HEK293T (cell line): ENCODE measurements around the gene ACTR3.

Experiments
- CTCF ChIA-PET: fragments of 350-600 bp; formaldehyde crosslinking; extraction: SDS; loops from one replicate; lab custom pipeline; 2021; ENCODE audit warnings: antibody characterized with exemption, inconsistent platforms; lab: Yijun Ruan, JAX
- POLR2A ChIA-PET: fragments of 350-600 bp; formaldehyde crosslinking; extraction: SDS; loops from one replicate; lab custom pipeline; 2020; ENCODE audit warnings: antibody characterized with exemption, inconsistent platforms; lab: Yijun Ruan, JAX
- DNase-seq: peaks from one replicate; pipeline ENCODE4 v3.0.0; 2012; ENCODE audit warnings: mixed read lengths; ENCODE audit errors: extremely low spot score
- ARNT ChIP-seq: fragments of 450-650 bp; IDR thresholded peaks from 2 replicates; pipeline ENCODE4 v1.6.1; 2017; ENCODE audit warnings: mild to moderate bottlenecking
- BHLHE40 ChIP-seq: fragments of 450-650 bp; IDR thresholded peaks from 2 replicates; pipeline ENCODE4 v1.6.1; 2016; ENCODE audit warnings: mild to moderate bottlenecking, moderate library complexity, borderline replicate concordance
- CTBP1 ChIP-seq: fragments of 450-650 bp; IDR thresholded peaks from 2 replicates; pipeline ENCODE4 v1.6.1; 2016; ENCODE audit warnings: borderline replicate concordance
- ELF4 ChIP-seq: fragments of 450-650 bp; IDR thresholded peaks from 2 replicates; pipeline ENCODE4 v1.6.1; 2017; ENCODE audit warnings: antibody characterized with exemption
- FOXA1 ChIP-seq: fragments of 450-650 bp; IDR thresholded peaks from 2 replicates; pipeline ENCODE4 v1.6.1; 2016; ENCODE audit warnings: mild to moderate bottlenecking
- FOXK2 ChIP-seq: fragments of 450-650 bp; IDR thresholded peaks from 2 replicates; pipeline ENCODE4 v1.6.1; 2016; ENCODE audit warnings: mild to moderate bottlenecking
- FOXM1 ChIP-seq: fragments of 450-650 bp; IDR thresholded peaks from 2 replicates; pipeline ENCODE4 v1.6.1; 2017; ENCODE audit warnings: mild to moderate bottlenecking, borderline replicate concordance
- HDGF ChIP-seq: fragments of 450-650 bp; IDR thresholded peaks from 2 replicates; pipeline ENCODE4 v1.6.1; 2017; ENCODE audit warnings: antibody characterized with exemption, borderline replicate concordance
- L3MBTL2 ChIP-seq: fragments of 450-650 bp; conservative IDR thresholded peaks from 2 replicates; pipeline ENCODE4 v1.6.1; 2016; ENCODE audit warnings: mild to moderate bottlenecking
- LEF1 ChIP-seq: fragments of 450-650 bp; IDR thresholded peaks from 2 replicates; pipeline ENCODE4 v1.6.1; 2017; ENCODE audit warnings: mild to moderate bottlenecking, borderline replicate concordance
- NFRKB ChIP-seq: fragments of 450-650 bp; IDR thresholded peaks from 2 replicates; pipeline ENCODE4 v1.6.1; 2016; ENCODE audit warnings: mild to moderate bottlenecking, moderate library complexity
- PKNOX1 ChIP-seq: fragments of 450-650 bp; IDR thresholded peaks from 2 replicates; pipeline ENCODE4 v1.6.1; 2016
- SP1 ChIP-seq: fragments of 450-650 bp; IDR thresholded peaks from 2 replicates; pipeline ENCODE4 v1.6.1; 2017
- SUZ12 ChIP-seq: fragments of 450-650 bp; IDR thresholded peaks from 2 replicates; pipeline ENCODE4 v1.6.1; 2016; ENCODE audit warnings: mild to moderate bottlenecking
- TARDBP ChIP-seq: fragments of 450-650 bp; IDR thresholded peaks from 2 replicates; pipeline ENCODE4 v1.6.1; 2016
- ZNF384 ChIP-seq: fragments of 450-650 bp; IDR thresholded peaks from 2 replicates; pipeline ENCODE4 v1.6.1; 2016

The ACTR3 gene

GRCh38 chr2:113978524-113979190 lies 88.8 kb downstream of the ACTR3 start:
- ChIA-PET CTCF (no interaction called here), POLR2A (no interaction called here)
- no peak for TF ChIP-seq HDGF
- TF ChIP-seq ELF4: no peak
- no peak for TF ChIP-seq PKNOX1
- TF ChIP-seq SUZ12: no peak
- no peak for TF ChIP-seq NFRKB
- no peak for TF ChIP-seq FOXK2
- no peak for DNase-seq

GRCh38 chr2:113979191-113980128 lies 89.6 kb downstream of the ACTR3 start:
- POLR2A ChIA-PET: no interaction called here
- DNase-seq: peak; percentile 24
- TF ChIP-seq PKNOX1: no peak
- CTCF ChIA-PET: interaction anchor here (0.8 kb wide), 1 partner anchor 572 kb away, joined by 3 read pairs; no protein-coding TSS in a partner anchor

GRCh38 chr2:113980946-113981345 lies 91.1 kb downstream of the ACTR3 start:
- POLR2A ChIA-PET: no interaction called here
- CTCF ChIA-PET: no interaction called here
- no peak for DNase-seq
- TF ChIP-seq ZNF384 (no peak), SP1 (no peak), PKNOX1 (no peak), SUZ12 (no peak), ELF4 (no peak), TARDBP (no peak), CTBP1 (no peak), HDGF (no peak), FOXK2 (no peak), FOXA1 (no peak), ARNT (no peak), NFRKB (no peak)

GRCh38 chr2:113981404-113982134 lies 91.7 kb downstream of the ACTR3 start:
- ChIA-PET CTCF (no interaction called here), POLR2A (no interaction called here)
- TF ChIP-seq FOXM1 (no peak), ELF4 (no peak), BHLHE40 (no peak), ZNF384 (no peak), TARDBP (no peak), CTBP1 (no peak), SP1 (no peak), L3MBTL2 (no peak), PKNOX1 (no peak), NFRKB (no peak), ARNT (no peak), FOXK2 (no peak), LEF1 (no peak), SUZ12 (no peak), FOXA1 (no peak), HDGF (no peak)

GRCh38 chr2:113985554-113986397 lies 95.9 kb downstream of the ACTR3 start:
- TF ChIP-seq SUZ12 (no peak), ZNF384 (no peak), SP1 (no peak), ELF4 (no peak), BHLHE40 (no peak), FOXM1 (no peak), TARDBP (no peak), CTBP1 (no peak), L3MBTL2 (no peak), PKNOX1 (no peak), LEF1 (no peak), FOXK2 (no peak), ARNT (no peak), HDGF (no peak), FOXA1 (no peak), NFRKB (no peak)
- POLR2A ChIA-PET: no interaction called here

More at GRCh38 chr2:113981404-113982134, 91.7 kb downstream of the ACTR3 start:
- DNase-seq: no peak

More at GRCh38 chr2:113985554-113986397, 95.9 kb downstream of the ACTR3 start:
- CTCF ChIA-PET: no interaction called here
- DNase-seq: no peak
